Panc1 (cell line): Measurements from ENCODE around the gene WDR76. TPM values are rescaled to one million over a fixed set of nuclear protein-coding genes. Genes with fewer than 3 reads are reported as not detected.
A peak's percentile ranks its signal among the peaks of the same experiment; 100 is the strongest.

Source experiments
- ATAC-seq: fragments of 200-7000 bp; cut with Tn5 transposase; 2 replicates; pipeline ENCODE4 v1.9.1; 2020; ENCODE audit warnings: mild to moderate bottlenecking, moderate library complexity
- BruUV-seq: library from RNA; stranded (reverse); fragments of 400-500 nt; replicated peaks from 2 replicates; lab custom pipeline; 2021; lab: Mats Ljungman, UMichigan
- CTCF ChIA-PET: fragments of 300-600 bp; sonication (Branson Sonifier 250); formaldehyde crosslinking; loops from one replicate; lab custom pipeline; 2022; ENCODE audit warnings: antibody characterized with exemption; lab: Charles Lee
- POLR2A ChIA-PET: fragments of 300-600 bp; sonication (Branson Sonifier 250); formaldehyde crosslinking; loops from one replicate; lab custom pipeline; 2022; ENCODE audit warnings: antibody characterized with exemption; lab: Charles Lee
- DNase-seq: peaks from one replicate; pipeline ENCODE4 v3.0.0-alpha.2; 2010; ENCODE audit warnings: low read depth, low spot score
- H3K27ac ChIP-seq: 2 replicates; pipeline ENCODE4 v1.5.1; 2011; ENCODE audit warnings: mild to moderate bottlenecking, low read length, inconsistent platforms
- H3K27me3 ChIP-seq: fragments of 200-500 bp; sonication (Bioruptor generic); 2 replicates; pipeline ENCODE4 v1.6.0; 2014; ENCODE audit warnings: low read length, inconsistent platforms; ENCODE audit not compliant: control insufficient read depth, insufficient read depth
- H3K36me3 ChIP-seq: fragments of 200-500 bp; sonication (Bioruptor generic); 2 replicates; pipeline ENCODE4 v1.5.1; 2014; ENCODE audit warnings: inconsistent platforms, mild to moderate bottlenecking, low read length, moderate library complexity; ENCODE audit not compliant: control insufficient read depth, insufficient read depth
- H3K4me1 ChIP-seq: 2 replicates; pipeline ENCODE4 v1.5.1; 2011; ENCODE audit warnings: inconsistent platforms, mild to moderate bottlenecking, low read length, moderate library complexity; ENCODE audit not compliant: control insufficient read depth, insufficient read depth
- H3K4me3 ChIP-seq, 2 experiments: 2 replicates each; pipeline ENCODE4 v1.5.1; 2011 to 2012; ENCODE audit warnings: low read depth in 2 of 2, low read length in 2 of 2, mild to moderate bottlenecking in 2 of 2, inconsistent platforms in 1 of 2, moderate library complexity in 1 of 2
- H3K9me3 ChIP-seq: fragments of 200-500 bp; sonication (Bioruptor generic); 2 replicates; pipeline ENCODE4 v1.5.1; 2014; ENCODE audit warnings: low read depth, mild to moderate bottlenecking, inconsistent platforms, low read length, moderate library complexity; ENCODE audit not compliant: control insufficient read depth, insufficient read depth
- CTCF ChIP-seq: fragments of 450-650 bp; IDR thresholded peaks from 2 replicates; pipeline ENCODE4 v1.5.1; 2017; ENCODE audit warnings: mild to moderate bottlenecking
- POLR2AphosphoS5 ChIP-seq: IDR thresholded peaks from 2 replicates; pipeline ENCODE4 v1.6.1; 2012; ENCODE audit warnings: mild to moderate bottlenecking, low read depth, low read length, moderate library complexity
- REST ChIP-seq, 2 experiments: IDR thresholded peaks; 2 replicates each; pipeline ENCODE4 v1.6.1; 2011 to 2012; ENCODE audit warnings: low read depth in 2 of 2, control low read depth in 1 of 2, low read length in 1 of 2, mild to moderate bottlenecking in 1 of 2, moderate library complexity in 1 of 2; ENCODE audit not compliant: insufficient read depth in 1 of 2
- SIN3A ChIP-seq: IDR thresholded peaks from 2 replicates; pipeline ENCODE4 v1.6.1; 2012; ENCODE audit warnings: low read depth, mild to moderate bottlenecking, low read length, moderate library complexity, borderline replicate concordance; ENCODE audit not compliant: insufficient read depth
- TCF7L2 ChIP-seq: IDR thresholded peaks from 2 replicates; pipeline ENCODE4 v1.6.1; 2011; ENCODE audit warnings: mild to moderate bottlenecking, low read depth, low read length, inconsistent platforms
- in situ Hi-C: cut with HindIII; loops from 2 replicates; pipeline ENCODE4 v1.10.0; 2016; ENCODE audit warnings: low sequenced_read_pairs, low pct_unique_long_range_greater_than_20kb
- intact Hi-C: fragments of 100-400 bp; cut with micrococcal nuclease; formaldehyde crosslinking; loops from one replicate; pipeline ENCODE4 v1.10.0; 2022; ENCODE audit not compliant: unreplicated experiment
- total RNA-seq: library from RNA; stranded (reverse); gene quantifications from one replicate; pipeline ENCODE4 v1.2.1, GENCODE V29; 2021; ENCODE audit not compliant: unreplicated experiment

Gene WDR76
- total RNA-seq, 1 experiment from 2014 or later = 40.0 TPM

GRCh38 chr15:43881245-43881644 is 54.4 kb downstream of the WDR76 start:
- POLR2A ChIA-PET = no interaction called here
- no TSS peak for BruUV-seq
- no peak overlapping the region for H3K4me3 ChIP-seq
- TF ChIP-seq SIN3A (no peak), TCF7L2 (no peak), REST (IDR thresholded peaks at IDR 0.05; ENCODE audit: insufficient read depth in 1 of 2, low read depth in 2 of 2, low read length in 1 of 2) (no peak), POLR2AphosphoS5 (no peak), CTCF (no peak)
- no peaks in the 10 kb centered on the region for H3K27me3 ChIP-seq
- no peaks in the 10 kb centered on the region for H3K4me1 ChIP-seq
- intact Hi-C loops = no loop called here
- CTCF ChIA-PET = no interaction called here
- in situ Hi-C loops = no loop called here
- ATAC-seq (no peak; the same call in 1 of the 2 replicates), DNase-seq (no peak)
- H3K27ac ChIP-seq = no peak overlapping the region
- no peaks in the 10 kb centered on the region for H3K36me3 ChIP-seq
- H3K9me3 ChIP-seq = no peaks in the 10 kb centered on the region

GRCh38 chr15:43881944-43882343 is 55.1 kb downstream of the WDR76 start:
- Histone ChIP-seq H3K4me1 (no peaks in the 10 kb centered on the region), H3K4me3 (no peak overlapping the region), H3K27me3 (no peaks in the 10 kb centered on the region), H3K9me3 (no peaks in the 10 kb centered on the region), H3K27ac (no peak overlapping the region), H3K36me3 (no peaks in the 10 kb centered on the region)
- CTCF ChIA-PET = interaction anchor here (0.5 kb wide), 1 partner anchor 19 kb away, joined by 3 read pairs; no protein-coding TSS in a partner anchor
- in situ Hi-C loops (no loop called here), intact Hi-C loops (no loop called here)
- ATAC-seq (no peak), DNase-seq (no peak)
- TF ChIP-seq TCF7L2 = no peak
- peak; percentile 83 for TF ChIP-seq CTCF
- POLR2A ChIA-PET = no interaction called here
- BruUV-seq = no TSS peak

GRCh38 chr15:43883571-43883970 is 56.8 kb downstream of the WDR76 start:
- ATAC-seq (no peak), DNase-seq (no peak)
- POLR2A ChIA-PET = no interaction called here
- H3K9me3 ChIP-seq = no peaks in the 10 kb centered on the region
- H3K27me3 ChIP-seq = no peaks in the 10 kb centered on the region
- TF ChIP-seq CTCF (no peak), TCF7L2 (no peak), SIN3A (no peak), REST (IDR thresholded peaks at IDR 0.05; ENCODE audit: insufficient read depth in 1 of 2, low read depth in 2 of 2, low read length in 1 of 2) (no peak), POLR2AphosphoS5 (no peak)
- no TSS peak for BruUV-seq
- no peaks in the 10 kb centered on the region for H3K36me3 ChIP-seq
- CTCF ChIA-PET = interaction anchor here (0.7 kb wide), 1 partner anchor 322 kb away, joined by 5 read pairs; no protein-coding TSS in a partner anchor
- in situ Hi-C loops = no loop called here
- intact Hi-C loops = no loop called here
- no peak overlapping the region for H3K27ac ChIP-seq
- no peak overlapping the region for H3K4me3 ChIP-seq
- H3K4me1 ChIP-seq = no peaks in the 10 kb centered on the region
